ENCODE results near the gene PTF1A.

The PTF1A gene

DNA sequence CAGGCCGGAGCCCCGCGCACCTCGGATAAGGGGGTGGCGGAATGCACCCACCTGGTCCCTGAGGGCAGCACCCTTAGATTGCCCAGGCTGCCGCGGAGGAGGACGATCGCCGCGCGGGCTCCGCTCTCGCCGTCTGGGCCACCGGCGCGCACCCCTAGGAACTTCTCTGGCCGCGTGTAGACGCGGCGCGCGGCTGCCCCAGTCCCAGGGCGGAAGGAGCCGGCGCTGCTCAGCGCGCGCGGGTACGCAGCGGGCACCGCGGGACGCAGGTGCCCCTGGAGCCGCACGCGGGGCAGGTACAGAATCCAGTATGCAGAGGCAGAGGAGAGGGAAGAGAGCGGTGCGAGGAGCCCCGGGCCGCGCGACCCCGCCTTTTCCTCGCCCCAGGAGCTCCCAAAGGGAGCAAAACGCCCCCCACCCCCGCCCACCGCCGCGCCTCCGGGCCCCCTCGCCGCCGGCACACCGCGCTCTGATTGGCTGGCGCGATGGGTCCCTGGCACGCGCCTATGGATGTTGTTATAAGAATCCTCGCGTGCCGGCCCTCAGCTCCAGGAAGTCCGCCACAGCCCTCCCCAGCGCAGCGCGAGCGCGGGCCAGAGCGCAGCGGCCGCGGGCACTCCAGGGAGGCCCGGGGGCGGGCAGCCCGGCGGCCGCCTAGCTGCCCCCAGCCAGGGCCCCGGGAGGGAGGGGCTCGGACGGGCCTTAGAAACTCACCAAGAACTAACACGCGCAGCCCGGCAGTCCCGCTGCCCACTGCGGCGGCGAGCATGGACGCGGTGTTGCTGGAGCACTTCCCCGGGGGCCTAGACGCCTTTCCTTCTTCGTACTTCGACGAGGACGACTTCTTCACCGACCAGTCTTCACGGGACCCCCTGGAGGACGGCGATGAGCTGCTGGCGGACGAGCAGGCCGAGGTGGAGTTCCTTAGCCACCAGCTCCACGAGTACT is at the start of gene PTF1A:
TSS of gene PTF1A (plus strand) at position 549 of the 948 bp plus-strand sequence. CDS start at position 768, 219 bp downstream.
- no peak for DNase-seq

DNA sequence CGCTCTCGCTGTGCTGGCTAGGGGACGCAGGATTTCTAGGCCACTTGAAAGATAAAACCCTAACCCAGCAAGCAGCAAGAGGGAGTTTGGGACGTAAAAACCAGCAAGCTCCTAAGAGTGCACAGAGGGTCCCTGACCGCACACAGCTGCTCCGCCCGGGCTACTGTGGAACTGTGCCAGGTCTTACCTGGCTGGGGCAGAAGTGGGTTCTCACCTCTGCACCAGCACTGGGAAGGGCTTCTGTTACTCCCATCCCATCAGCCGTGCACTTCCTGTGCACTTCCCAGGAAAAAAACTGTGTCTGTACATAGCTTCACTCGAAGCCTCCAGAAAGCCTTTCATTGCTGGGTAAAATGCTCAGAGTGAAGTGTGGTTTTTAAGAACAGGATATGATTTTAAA is 45.9 kb upstream of the PTF1A start:
- no peak for DNase-seq

- DNase-seq = no peak
Observed at GRCh38 chr10:23147035-23147434, 45.1 kb upstream of the PTF1A start.

DNA sequence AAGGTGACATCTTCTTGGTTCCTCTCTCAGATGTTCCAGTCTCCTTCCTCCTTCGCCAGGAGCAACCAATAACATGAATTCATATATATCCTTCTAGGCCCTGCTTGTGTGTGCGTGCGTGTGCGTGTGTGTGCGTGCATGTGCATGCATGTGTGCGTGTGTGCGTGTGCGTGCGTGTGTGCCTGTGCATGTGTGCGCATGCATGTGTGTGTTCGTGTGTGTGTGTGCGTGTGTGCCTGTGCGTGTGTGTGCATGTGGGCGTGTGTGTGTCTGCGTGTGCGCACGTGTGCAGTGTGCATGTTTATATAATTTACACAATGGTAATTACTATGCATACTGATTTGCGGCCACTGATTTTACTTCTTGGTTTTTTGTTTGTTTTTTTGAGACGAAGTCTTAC is 43.9 kb upstream of the PTF1A start:
- DNase-seq = no peak

- no peak for DNase-seq
Observed at GRCh38 chr10:23150091-23150490, 42.0 kb upstream of the PTF1A start.

GRCh38 chr10:23150610-23151009 is 41.5 kb upstream of the PTF1A start:
- DNase-seq = no peak

GRCh38 chr10:23151071-23151470 is 41.0 kb upstream of the PTF1A start:
- DNase-seq = no peak

DNA sequence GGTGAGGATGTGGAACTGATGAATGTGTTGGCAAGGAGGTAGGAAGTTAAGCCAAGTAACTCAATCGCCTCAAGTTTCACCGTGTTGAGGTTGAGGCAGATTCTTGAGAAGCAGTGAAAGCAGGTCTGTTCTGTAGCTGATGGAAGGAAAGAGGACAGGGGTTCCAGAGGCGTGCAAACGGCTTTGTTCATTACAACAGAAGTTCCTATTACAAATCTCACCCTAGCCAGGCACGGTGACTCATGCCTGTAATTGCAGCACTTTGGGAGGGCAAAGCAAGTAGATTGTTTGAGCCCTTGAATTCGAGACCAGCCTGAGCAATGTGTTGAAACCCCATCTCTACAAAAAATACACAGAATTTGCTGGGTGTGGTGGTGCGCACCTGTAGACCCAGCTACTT is 36.9 kb upstream of the PTF1A start:
- DNase-seq = no peak

DNA sequence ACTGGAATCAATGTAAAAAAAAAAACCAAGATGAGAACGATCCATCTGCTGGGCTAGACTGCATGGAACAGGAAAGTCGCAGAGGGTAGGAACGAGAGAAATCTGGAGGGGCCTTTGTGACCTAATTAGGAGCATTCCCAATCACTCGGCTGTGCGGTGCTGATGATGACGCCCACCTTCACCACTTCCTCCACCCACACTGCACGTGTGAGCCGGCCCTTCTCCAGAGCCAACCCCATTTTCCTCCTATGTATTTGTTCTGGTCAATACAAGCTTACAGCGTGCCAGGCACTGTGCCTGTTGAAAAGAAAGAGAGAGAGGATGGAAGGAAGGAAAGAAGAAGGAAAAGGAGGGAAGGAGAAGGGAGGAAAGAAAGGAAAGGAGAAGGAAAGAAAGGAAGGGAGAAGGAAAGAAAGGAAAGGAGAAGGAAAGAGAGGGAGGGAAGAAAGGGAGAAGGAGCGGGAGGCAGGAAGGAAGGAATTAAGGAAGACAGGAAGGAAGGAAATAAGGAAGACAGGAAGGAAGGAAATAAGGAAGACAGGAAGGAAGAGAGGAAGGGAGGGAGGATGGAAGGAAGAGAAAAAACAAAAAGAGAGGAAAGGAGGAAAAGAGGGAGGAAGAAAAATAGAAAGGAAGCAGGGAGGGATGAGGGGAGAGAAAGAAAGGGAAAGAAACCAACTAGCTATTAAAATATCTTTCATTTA is 35.5 kb upstream of the PTF1A start:
- DNase-seq = no peak

DNA sequence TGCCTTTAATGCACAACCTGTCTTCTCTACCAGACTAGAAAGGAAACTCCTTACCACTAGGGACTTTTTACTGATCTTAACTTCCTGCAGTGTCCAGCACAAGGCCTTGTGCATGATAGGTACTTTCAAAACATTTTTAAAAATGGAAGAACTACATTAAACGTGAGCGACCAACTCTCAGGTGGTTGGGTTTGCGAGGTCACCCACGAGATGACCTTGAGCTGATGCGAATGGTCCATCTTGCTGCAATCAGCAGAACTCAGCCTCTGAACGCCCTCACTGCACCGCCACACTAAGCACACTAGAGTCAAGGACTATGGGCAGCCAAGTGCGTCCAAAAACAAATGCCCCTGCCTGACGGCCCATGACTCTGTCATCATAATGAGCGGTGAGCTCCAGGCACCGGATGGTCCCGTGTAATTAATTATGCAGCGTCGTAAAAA is 34.9 kb upstream of the PTF1A start:
- DNase-seq = no peak

DNA sequence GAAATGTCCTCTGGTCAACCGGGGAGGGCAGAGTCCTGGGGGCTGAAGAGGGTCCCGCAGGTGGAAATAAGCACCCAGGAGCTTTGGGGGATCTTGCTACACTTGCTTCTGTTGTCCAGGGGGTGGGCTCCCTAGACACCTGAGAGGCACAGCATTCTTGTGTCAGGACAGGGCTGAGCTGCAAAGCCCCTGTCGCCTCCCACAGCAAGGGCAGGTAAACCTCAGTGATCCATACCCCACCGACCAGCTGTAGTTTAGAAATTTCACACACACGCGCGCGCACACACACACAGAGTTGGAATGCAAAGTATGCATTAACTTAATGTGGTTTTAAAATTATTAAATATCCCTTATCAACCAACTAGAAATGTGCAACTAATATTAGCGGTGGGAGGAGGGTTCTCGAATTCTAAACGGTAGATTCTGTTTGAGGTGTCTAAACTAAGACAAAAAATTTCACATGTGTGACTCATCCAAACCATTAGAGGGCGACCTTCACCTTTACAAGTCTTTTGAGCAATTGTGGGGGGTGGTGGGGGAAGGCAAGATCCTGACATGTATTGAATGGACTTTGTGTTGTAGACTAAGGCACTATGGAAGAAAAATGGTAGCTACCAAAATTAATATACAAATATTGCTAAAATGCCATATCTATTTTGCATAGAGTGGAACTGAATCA is 34.3 kb upstream of the PTF1A start:
- no peak for DNase-seq

DNA sequence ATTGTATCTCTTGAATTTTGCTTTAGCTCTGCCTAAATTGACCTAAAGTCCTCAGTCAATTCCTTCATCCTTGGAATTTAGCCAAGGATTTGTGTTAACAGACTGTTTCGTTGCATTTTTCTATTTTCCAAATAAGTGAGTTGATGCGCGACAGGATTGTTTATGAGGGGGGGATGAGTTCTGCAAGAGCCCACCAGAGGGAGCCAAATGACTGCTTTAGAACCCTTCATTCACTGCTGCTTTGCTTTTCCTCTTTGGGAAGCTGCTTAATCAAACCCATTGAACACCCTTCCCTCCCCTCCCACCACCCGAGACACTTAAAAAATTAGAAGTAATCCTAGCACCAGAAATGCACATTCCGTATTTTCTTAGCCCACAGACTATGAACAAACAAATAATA is 33.7 kb upstream of the PTF1A start:
- DNase-seq = peak; percentile 14

GRCh38 chr10:23171232-23171876 is 20.8 kb upstream of the PTF1A start:
- no peak for DNase-seq

- DNase-seq = no peak
Observed at GRCh38 chr10:23172429-23173213, 19.5 kb upstream of the PTF1A start.

GRCh38 chr10:23173214-23174073 is 18.7 kb upstream of the PTF1A start:
- no peak for DNase-seq

DNA sequence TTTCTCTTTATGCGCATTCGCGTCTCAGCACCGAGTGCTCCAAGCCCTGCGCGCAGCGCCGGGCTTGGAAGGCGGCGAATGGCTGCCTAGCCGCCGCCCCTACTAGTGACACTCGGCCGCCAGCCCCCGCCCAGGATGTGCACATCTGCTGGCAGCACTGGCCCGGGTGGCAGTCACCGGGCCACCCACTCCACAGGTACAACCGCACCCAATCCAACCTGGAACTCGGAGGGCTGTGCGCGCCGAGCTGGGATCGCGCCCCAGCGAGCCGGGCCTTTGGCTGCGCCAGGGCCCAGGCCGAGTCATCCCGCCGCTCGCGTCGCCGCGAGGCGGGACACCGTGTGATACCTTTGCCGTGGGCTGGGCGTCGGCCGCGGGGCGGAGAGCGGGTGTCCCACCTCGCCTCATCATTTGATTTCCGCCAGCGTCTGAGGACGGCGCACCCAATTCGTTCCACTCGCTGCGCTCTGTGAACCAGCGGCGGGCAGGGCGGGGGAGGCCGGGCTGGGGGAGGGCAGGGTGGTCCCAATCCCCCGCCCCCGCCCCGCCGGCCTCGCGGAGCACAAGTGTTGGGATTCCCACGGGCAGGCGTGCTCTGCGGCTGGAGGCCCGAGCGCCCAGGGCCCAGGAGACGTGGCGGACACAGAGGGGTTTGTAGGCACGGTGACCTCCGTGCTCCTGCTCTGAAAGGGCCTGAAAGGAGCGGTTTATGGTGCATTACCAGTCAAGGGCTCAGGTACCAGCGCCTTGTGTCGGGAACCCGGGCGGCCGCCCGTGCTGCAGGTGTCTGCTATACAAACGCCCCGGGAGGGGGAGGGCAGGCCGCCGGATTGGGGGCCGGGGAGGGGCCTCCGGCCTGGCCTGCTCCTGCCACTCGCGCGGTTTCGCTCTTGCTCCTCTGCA is 17.8 kb upstream of the PTF1A start:
- DNase-seq = no peak

GRCh38 chr10:23174977-23175512 is 17.1 kb upstream of the PTF1A start:
- no peak for DNase-seq

GRCh38 chr10:23186178-23186577 is 5.9 kb upstream of the PTF1A start:
- no peak for DNase-seq

- no peak for DNase-seq
Observed at GRCh38 chr10:23186697-23187096, 5.4 kb upstream of the PTF1A start.

- no peak for DNase-seq
Observed at GRCh38 chr10:23187155-23187554, 5.0 kb upstream of the PTF1A start.
